HCT116 (cell line): Measurements from ENCODE around the gene EIF2B2. TPM values are rescaled to one million over a fixed set of nuclear protein-coding genes. Genes with fewer than 3 reads are reported as not detected.
A peak's percentile ranks its signal among the peaks of the same experiment; 100 is the strongest.

Experiments
- ATAC-seq: fragments of 200-7000 bp; cut with Tn5 transposase; 2 replicates; pipeline ENCODE4 v1.9.1; 2020; ENCODE audit warnings: mild to moderate bottlenecking, moderate library complexity
- BruUV-seq: library from RNA; stranded (reverse); fragments of 400-500 nt; replicated peaks from 2 replicates; lab custom pipeline; 2021; lab: Mats Ljungman, UMichigan
- CTCF ChIA-PET: fragments of 300-600 bp; sonication (Branson Sonifier 250); formaldehyde crosslinking; loops from one replicate; lab custom pipeline; 2021; ENCODE audit warnings: antibody characterized with exemption; lab: Charles Lee
- POLR2A ChIA-PET: fragments of 300-600, 350-600 bp; sonication (Branson Sonifier 250); formaldehyde crosslinking; loops from one replicate; lab custom pipeline; 2021; ENCODE audit warnings: antibody characterized with exemption; lab: Charles Lee
- RAD21 ChIA-PET, 2 experiments: fragments of 300-600 bp; sonication (Branson Sonifier 250); formaldehyde crosslinking; loops; one replicate each; lab custom pipeline; 2023; ENCODE audit warnings: low total read pairs in 2 of 2; ENCODE audit not compliant: uncharacterized antibody in 2 of 2, unreplicated experiment in 2 of 2, low non-redundant PET in 1 of 2; lab: Charles Lee
- DNase-seq: peaks from one replicate; pipeline ENCODE4 v3.0.0-alpha.2; 2010; ENCODE audit warnings: low read depth, low spot score
- H2AFZ ChIP-seq: fragments of 200-600 bp; shearing (Covaris generic), sonication (generic); 2 replicates; pipeline ENCODE4 v1.6.1; 2017; ENCODE audit warnings: low read depth, mixed run types, mixed read lengths, antibody characterized with exemption, low read length; ENCODE audit not compliant: poor library complexity, severe bottlenecking
- H3K27ac ChIP-seq: 2 replicates; pipeline ENCODE4 v1.5.1; 2012; ENCODE audit warnings: low read depth, low read length
- H3K27me3 ChIP-seq: fragments of 200-600 bp; sonication (generic); 2 replicates; pipeline ENCODE4 v1.6.1; 2016; ENCODE audit warnings: mixed run types, low read length, mixed read lengths; ENCODE audit not compliant: insufficient read depth
- H3K36me3 ChIP-seq, 2 experiments: fragments of 200-500 bp in 1 of 2; fragments of 200-600 bp in 1 of 2; sonication (Bioruptor generic) in 1 of 2; sonication (generic) in 1 of 2; 2 replicates each; pipeline versions ENCODE4 v1.5.1 to v1.6.1; 2014 to 2016; ENCODE audit warnings: low read length in 2 of 2, inconsistent platforms in 1 of 2, mixed read lengths in 1 of 2, mixed run types in 1 of 2; ENCODE audit not compliant: insufficient read depth in 2 of 2, control insufficient read depth in 1 of 2
- H3K4me1 ChIP-seq, 2 experiments: fragments of 200-600 bp in 1 of 2; sonication (generic) in 1 of 2; 2 replicates each; pipeline versions ENCODE4 v1.5.1 to v1.6.1; 2012 to 2017; ENCODE audit warnings: low read length in 2 of 2, inconsistent platforms in 1 of 2, mild to moderate bottlenecking in 1 of 2, mixed read lengths in 1 of 2, mixed run types in 1 of 2, moderate library complexity in 1 of 2; ENCODE audit not compliant: insufficient read depth in 2 of 2, control insufficient read depth in 1 of 2
- H3K4me2 ChIP-seq: fragments of 200-600 bp; sonication (generic); 2 replicates; pipeline ENCODE4 v1.6.1; 2017; ENCODE audit warnings: mixed run types, low read length, mixed read lengths
- H3K4me3 ChIP-seq, 2 experiments: fragments of 200-600 bp in 1 of 2; sonication (generic) in 1 of 2; replicated peaks in 1 of 2; 2 replicates each; pipeline ENCODE4 v1.5.1; 2011 to 2016; ENCODE audit warnings: low read length in 2 of 2, control low read depth in 1 of 2, low read depth in 1 of 2, mild to moderate bottlenecking in 1 of 2, mixed read lengths in 1 of 2, mixed run types in 1 of 2
- H3K79me2 ChIP-seq: fragments of 200-600 bp; sonication (generic); 2 replicates; pipeline ENCODE4 v1.6.1; 2017; ENCODE audit warnings: mild to moderate bottlenecking, mixed run types, low read length, moderate library complexity, mixed read lengths; ENCODE audit not compliant: insufficient read depth
- H3K9ac ChIP-seq: fragments of 200-600 bp; sonication (generic); 2 replicates; pipeline ENCODE4 v1.6.1; 2016; ENCODE audit warnings: low read length, mixed read lengths
- H3K9me2 ChIP-seq: fragments of 200-600 bp; sonication (generic), shearing (Covaris generic); 2 replicates; pipeline ENCODE4 v1.6.1; 2017; ENCODE audit warnings: mixed run types, mild to moderate bottlenecking, moderate library complexity; ENCODE audit not compliant: insufficient read depth
- H3K9me3 ChIP-seq, 2 experiments: fragments of 200-500 bp in 1 of 2; fragments of 200-600 bp in 1 of 2; sonication (Bioruptor generic) in 1 of 2; sonication (generic) in 1 of 2; 2 replicates each; pipeline ENCODE4 v1.6.1; 2014 to 2017; ENCODE audit warnings: low read length in 2 of 2, mixed read lengths in 2 of 2, inconsistent platforms in 1 of 2, low read depth in 1 of 2, mild to moderate bottlenecking in 1 of 2, mixed run types in 1 of 2, moderate library complexity in 1 of 2; ENCODE audit not compliant: control insufficient read depth in 1 of 2, insufficient read depth in 1 of 2
- H4K20me1 ChIP-seq: fragments of 200-600 bp; sonication (generic), shearing (Covaris generic); 2 replicates; pipeline ENCODE4 v1.6.1; 2017; ENCODE audit warnings: mixed run types, mild to moderate bottlenecking, moderate library complexity; ENCODE audit not compliant: insufficient read depth
- CBX3 ChIP-seq: IDR thresholded peaks from 2 replicates; pipeline ENCODE4 v1.6.1; 2012; ENCODE audit warnings: low read depth
- EGR1 ChIP-seq: IDR thresholded peaks from 2 replicates; pipeline ENCODE4 v1.6.1; 2012; ENCODE audit warnings: low read depth
- JUND ChIP-seq: IDR thresholded peaks from 2 replicates; pipeline ENCODE4 v1.6.1; 2012
- SIN3A ChIP-seq: IDR thresholded peaks from 2 replicates; pipeline ENCODE4 v1.6.1; 2012; ENCODE audit warnings: low read depth
- SRF ChIP-seq: IDR thresholded peaks from 2 replicates; pipeline ENCODE4 v1.6.1; 2012; ENCODE audit warnings: low read depth
- ZFX ChIP-seq: fragments of 450-650 bp; IDR thresholded peaks from 2 replicates; pipeline ENCODE4 v1.6.1; 2017
- ZNF274 ChIP-seq: fragments of 200-500 bp; sonication (Bioruptor generic); IDR thresholded peaks from 2 replicates; pipeline ENCODE4 v1.6.1; 2014; ENCODE audit warnings: mild to moderate bottlenecking, low read depth, low read length, inconsistent platforms
- intact Hi-C: fragments of 100-400 bp; cut with micrococcal nuclease; formaldehyde crosslinking; loops from 2 replicates; pipeline ENCODE4 v1.10.0; 2022
- total RNA-seq: library from RNA; stranded (reverse); gene quantifications from one replicate; pipeline ENCODE4 v1.2.1, GENCODE V29; 2021; ENCODE audit not compliant: unreplicated experiment
- TF ChIP-seq, protein P1 (sequence below): IDR thresholded peaks from 2 replicates; pipeline ENCODE4 v1.6.1; 2011; ENCODE audit warnings: mild to moderate bottlenecking, low read length, moderate library complexity; ENCODE audit not compliant: insufficient replicate concordance; ENCODE audit errors: extremely low read depth

EIF2B2 gene
- total RNA-seq, 1 experiment from 2014 or later = 54.8 TPM

GRCh38 chr14:74956027-74956279 lies 46.8 kb upstream of the EIF2B2 start:
- no peaks in the 10 kb centered on the region for H3K9me3 ChIP-seq
- ATAC-seq (no peak), DNase-seq (no peak)
- RAD21 ChIA-PET = no interaction called here
- H3K9ac ChIP-seq = peak overlapping the region; percentile 70
- CTCF ChIA-PET = interaction anchor here (2.9 kb wide), 1 partner anchor 11 kb away, joined by 16 read pairs; no protein-coding TSS in a partner anchor
- no peaks in the 10 kb centered on the region for H3K27me3 ChIP-seq
- no TSS peak for BruUV-seq
- peak overlapping the region; percentile 99 for H3K4me2 ChIP-seq
- H3K36me3 ChIP-seq = no peaks in the 10 kb centered on the region
- no peaks in the 10 kb centered on the region for H3K79me2 ChIP-seq
- no peaks in the 10 kb centered on the region for H3K9me2 ChIP-seq
- intact Hi-C loops = no loop called here
- TF ChIP-seq SIN3A = no peak
- TF ChIP-seq EGR1 = no peak
- no peak for TF ChIP-seq ZFX
- POLR2A ChIA-PET = interaction anchor here (0.7 to 1.8 kb wide), 5 partner anchors 8 to 338 kb away, joined by 3 to 8 read pairs (median 4); partner anchors contain the start of gene RPS6KL1
- H4K20me1 ChIP-seq = no peaks in the 10 kb centered on the region
- peak overlapping the region; percentile 42 for H2AFZ ChIP-seq
- H3K4me1 ChIP-seq = peaks cover 4 to 25% of the 10 kb centered on the region in 2 experiments; a peak in 3 of 4 replicates
- H3K4me3 ChIP-seq = peak overlapping the region; percentile 58 to 78
- H3K27ac ChIP-seq = peak overlapping the region; percentile 51; the same call in 1 of the 2 replicates

- ATAC-seq (no peak), DNase-seq (no peak)
- no peaks in the 10 kb centered on the region for H3K9me2 ChIP-seq
- H3K4me3 ChIP-seq = peak overlapping the region; percentile 58 to 78; a peak in 3 of 4 replicates
- H3K9me3 ChIP-seq = no peaks in the 10 kb centered on the region
- no peaks in the 10 kb centered on the region for H3K79me2 ChIP-seq
- no peak overlapping the region for H2AFZ ChIP-seq
- RAD21 ChIA-PET = no interaction called here
- intact Hi-C loops = no loop called here
- POLR2A ChIA-PET = no interaction called here
- peak overlapping the region; percentile 99 for H3K4me2 ChIP-seq
- no peak overlapping the region; the same call in 1 of the 2 replicates for H3K27ac ChIP-seq
- no peaks in the 10 kb centered on the region for H3K36me3 ChIP-seq
- no peaks in the 10 kb centered on the region for H4K20me1 ChIP-seq
- no peak overlapping the region for H3K9ac ChIP-seq
- no peaks in the 10 kb centered on the region for H3K27me3 ChIP-seq
- CTCF ChIA-PET = no interaction called here
- H3K4me1 ChIP-seq = peaks cover 4 to 25% of the 10 kb centered on the region in 2 experiments; a peak in 3 of 4 replicates
- BruUV-seq = no TSS peak
- TF ChIP-seq, protein P1, sequence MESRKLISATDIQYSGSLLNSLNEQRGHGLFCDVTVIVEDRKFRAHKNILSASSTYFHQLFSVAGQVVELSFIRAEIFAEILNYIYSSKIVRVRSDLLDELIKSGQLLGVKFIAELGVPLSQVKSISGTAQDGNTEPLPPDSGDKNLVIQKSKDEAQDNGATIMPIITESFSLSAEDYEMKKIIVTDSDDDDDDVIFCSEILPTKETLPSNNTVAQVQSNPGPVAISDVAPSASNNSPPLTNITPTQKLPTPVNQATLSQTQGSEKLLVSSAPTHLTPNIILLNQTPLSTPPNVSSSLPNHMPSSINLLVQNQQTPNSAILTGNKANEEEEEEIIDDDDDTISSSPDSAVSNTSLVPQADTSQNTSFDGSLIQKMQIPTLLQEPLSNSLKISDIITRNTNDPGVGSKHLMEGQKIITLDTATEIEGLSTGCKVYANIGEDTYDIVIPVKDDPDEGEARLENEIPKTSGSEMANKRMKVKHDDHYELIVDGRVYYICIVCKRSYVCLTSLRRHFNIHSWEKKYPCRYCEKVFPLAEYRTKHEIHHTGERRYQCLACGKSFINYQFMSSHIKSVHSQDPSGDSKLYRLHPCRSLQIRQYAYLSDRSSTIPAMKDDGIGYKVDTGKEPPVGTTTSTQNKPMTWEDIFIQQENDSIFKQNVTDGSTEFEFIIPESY = no peak
- TF ChIP-seq CBX3 (no peak), SIN3A (no peak), JUND (no peak), SRF (no peak), ZNF274 (no peak)
- TF ChIP-seq, all 23 proteins: peak for 0
Observed at GRCh38 chr14:74956280-74957072, 46.2 kb upstream of the EIF2B2 start.
